ENCODE results near the gene KRT80. TPM values are rescaled to one million over a fixed set of nuclear protein-coding genes. Genes with fewer than 3 reads are reported as not detected.

The KRT80 gene
- polyA plus RNA-seq, 1 donor (not counting 4 experiments of a cell fraction or from before 2014, with no cell fraction given), result 4.1 TPM

DNA sequence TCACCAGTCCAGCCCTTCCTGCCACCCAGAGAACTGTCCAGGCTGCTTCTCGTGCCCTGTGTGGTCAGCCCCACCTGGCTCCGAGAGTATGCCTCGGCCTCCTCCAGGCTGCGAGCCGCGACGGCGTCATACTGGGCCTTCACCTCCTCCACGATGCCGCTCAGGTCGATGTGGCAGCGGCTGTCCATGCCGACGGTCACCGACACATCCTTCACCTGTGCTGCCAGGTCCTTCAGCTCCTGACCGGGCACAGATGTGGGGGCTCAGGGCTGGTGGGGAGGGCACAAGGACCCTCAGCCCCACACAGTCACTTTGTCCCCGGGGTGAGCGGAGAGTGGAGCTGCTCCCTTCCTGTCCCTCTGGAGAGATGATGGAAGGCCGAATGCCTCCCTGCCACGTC is 18.3 kb downstream of the KRT80 start:
- TF ChIP-seq, protein P1, sequence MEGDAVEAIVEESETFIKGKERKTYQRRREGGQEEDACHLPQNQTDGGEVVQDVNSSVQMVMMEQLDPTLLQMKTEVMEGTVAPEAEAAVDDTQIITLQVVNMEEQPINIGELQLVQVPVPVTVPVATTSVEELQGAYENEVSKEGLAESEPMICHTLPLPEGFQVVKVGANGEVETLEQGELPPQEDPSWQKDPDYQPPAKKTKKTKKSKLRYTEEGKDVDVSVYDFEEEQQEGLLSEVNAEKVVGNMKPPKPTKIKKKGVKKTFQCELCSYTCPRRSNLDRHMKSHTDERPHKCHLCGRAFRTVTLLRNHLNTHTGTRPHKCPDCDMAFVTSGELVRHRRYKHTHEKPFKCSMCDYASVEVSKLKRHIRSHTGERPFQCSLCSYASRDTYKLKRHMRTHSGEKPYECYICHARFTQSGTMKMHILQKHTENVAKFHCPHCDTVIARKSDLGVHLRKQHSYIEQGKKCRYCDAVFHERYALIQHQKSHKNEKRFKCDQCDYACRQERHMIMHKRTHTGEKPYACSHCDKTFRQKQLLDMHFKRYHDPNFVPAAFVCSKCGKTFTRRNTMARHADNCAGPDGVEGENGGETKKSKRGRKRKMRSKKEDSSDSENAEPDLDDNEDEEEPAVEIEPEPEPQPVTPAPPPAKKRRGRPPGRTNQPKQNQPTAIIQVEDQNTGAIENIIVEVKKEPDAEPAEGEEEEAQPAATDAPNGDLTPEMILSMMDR (optimal IDR thresholded peaks at IDR 0.05 in 1 of 3, IDR thresholded peaks at IDR 0.05 in 1 of 3, conservative IDR thresholded peaks at IDR 0.05 in 1 of 3; ENCODE audit: extremely low read depth in 1 of 3, insufficient read depth in 2 of 3, low read length in 3 of 3), result no peak
- TF ChIP-seq EZH2 (IDR thresholded peaks at IDR 0.05; ENCODE audit: low read length), result no peak

DNA sequence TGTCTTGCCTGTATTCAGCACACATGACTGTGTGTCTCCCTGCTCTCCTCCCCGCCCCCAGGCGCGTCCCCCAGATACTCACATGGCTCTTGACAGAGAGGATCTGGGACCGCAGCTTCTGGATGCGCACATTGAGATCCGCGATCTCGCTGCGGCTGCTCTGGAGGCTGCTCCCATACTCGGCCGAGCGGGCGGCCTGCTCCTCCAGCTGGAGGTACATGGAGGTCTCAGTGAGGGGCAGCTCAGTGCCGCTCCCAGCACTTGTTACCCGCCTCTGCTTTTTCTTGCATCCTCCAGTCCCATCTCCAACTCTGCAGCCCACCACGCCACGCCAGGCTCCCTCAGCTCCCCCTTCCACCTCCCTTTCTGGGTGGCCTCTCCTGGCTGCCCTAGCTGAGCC is 18.9 kb downstream of the KRT80 start:
- no peak for TF ChIP-seq EZH2 (IDR thresholded peaks at IDR 0.05; ENCODE audit: low read length)
- TF ChIP-seq, protein P1 (optimal IDR thresholded peaks at IDR 0.05 in 1 of 3, IDR thresholded peaks at IDR 0.05 in 1 of 3, conservative IDR thresholded peaks at IDR 0.05 in 1 of 3; ENCODE audit: extremely low read depth in 1 of 3, insufficient read depth in 2 of 3, low read length in 3 of 3), result no peak
- Histone ChIP-seq H3K27ac (ENCODE audit: control insufficient read depth, insufficient read depth, low read length) (no peak overlapping the region), H3K79me2 (ENCODE audit: control insufficient read depth, insufficient read depth, low read length) (no peaks in the 10 kb centered on the region), H3K4me3 (ENCODE audit: control insufficient read depth in 2 of 3, extremely low read depth in 1 of 3, insufficient read depth in 2 of 3, low read depth in 1 of 3, low read length in 3 of 3) (no peak overlapping the region), H2AFZ (ENCODE audit: control insufficient read depth, low read length) (no peak overlapping the region), H3K9ac (ENCODE audit: control insufficient read depth, extremely low read depth, insufficient read depth, low read length) (no peak overlapping the region), H3K36me3 (ENCODE audit: control insufficient read depth in 2 of 2, extremely low read depth in 1 of 2, insufficient read depth in 2 of 2, low read length in 2 of 2) (no peaks in the 10 kb centered on the region), H3K27me3 (ENCODE audit: control insufficient read depth, extremely low read depth, insufficient read depth, low read length) (no peaks in the 10 kb centered on the region), H4K20me1 (ENCODE audit: control insufficient read depth, extremely low read depth, insufficient read depth, low read length) (no peaks in the 10 kb centered on the region), H3K9me3 (ENCODE audit: control insufficient read depth, low read depth, low read length) (no peaks in the 10 kb centered on the region), H3K4me2 (ENCODE audit: control insufficient read depth, extremely low read depth, insufficient read depth, low read depth, low read length) (no peak overlapping the region), H3K4me1 (ENCODE audit: control insufficient read depth, extremely low read depth, insufficient read depth, low read length) (peaks cover 33% of the 10 kb centered on the region), H3K9me1 (ENCODE audit: control insufficient read depth, extremely low read depth, insufficient read depth, low read length) (no peaks in the 10 kb centered on the region)
- dilution Hi-C loops (cut with MboI; ENCODE audit: extremely low pct_ligation_motif_present, low sequenced_read_pairs), result no loop called here
- DNase-seq (ENCODE audit: low read depth, low spot score), result no peak
- FAIRE-seq, result no peak

More for the DNA sequence above, 18.3 kb downstream of the KRT80 start:
- dilution Hi-C loops (cut with MboI; ENCODE audit: extremely low pct_ligation_motif_present, low sequenced_read_pairs), result no loop called here
- Histone ChIP-seq H3K9me3 (ENCODE audit: control insufficient read depth, low read depth, low read length) (no peaks in the 10 kb centered on the region), H3K79me2 (ENCODE audit: control insufficient read depth, insufficient read depth, low read length) (no peaks in the 10 kb centered on the region), H3K9me1 (ENCODE audit: control insufficient read depth, extremely low read depth, insufficient read depth, low read length) (no peaks in the 10 kb centered on the region), H3K4me3 (ENCODE audit: control insufficient read depth in 2 of 3, extremely low read depth in 1 of 3, insufficient read depth in 2 of 3, low read depth in 1 of 3, low read length in 3 of 3) (no peak overlapping the region), H3K4me1 (ENCODE audit: control insufficient read depth, extremely low read depth, insufficient read depth, low read length) (peaks cover 29% of the 10 kb centered on the region), H3K9ac (ENCODE audit: control insufficient read depth, extremely low read depth, insufficient read depth, low read length) (no peak overlapping the region), H3K36me3 (ENCODE audit: control insufficient read depth in 2 of 2, extremely low read depth in 1 of 2, insufficient read depth in 2 of 2, low read length in 2 of 2) (no peaks in the 10 kb centered on the region), H3K27ac (ENCODE audit: control insufficient read depth, insufficient read depth, low read length) (no peak overlapping the region), H2AFZ (ENCODE audit: control insufficient read depth, low read length) (no peak overlapping the region), H3K27me3 (ENCODE audit: control insufficient read depth, extremely low read depth, insufficient read depth, low read length) (no peaks in the 10 kb centered on the region), H4K20me1 (ENCODE audit: control insufficient read depth, extremely low read depth, insufficient read depth, low read length) (no peaks in the 10 kb centered on the region), H3K4me2 (ENCODE audit: control insufficient read depth, extremely low read depth, insufficient read depth, low read depth, low read length) (no peak overlapping the region)
- no peak for FAIRE-seq
- no peak for DNase-seq (ENCODE audit: low read depth, low spot score)
